Hematopoietic multipotent progenitor cell (in vitro differentiated cells): ENCODE measurements around the gene PPP2R2B. TPM values are rescaled to one million over a fixed set of nuclear protein-coding genes. Genes with fewer than 3 reads are reported as not detected.

Experiments used
- DNase-seq, 3 donors: peaks; one replicate each; pipeline ENCODE4 v3.0.0-alpha.2; 2011 to 2015; ENCODE audit warnings: low read depth in 2 of 3, low spot score in 2 of 3
- total RNA-seq: library from RNA; depleted of rRNA; stranded (reverse); fragments of >200 nt; gene quantifications from one replicate; pipeline ENCODE4 v1.2.3, GENCODE V29; 2012

Gene PPP2R2B
- 1.6 TPM for total RNA-seq

DNA sequence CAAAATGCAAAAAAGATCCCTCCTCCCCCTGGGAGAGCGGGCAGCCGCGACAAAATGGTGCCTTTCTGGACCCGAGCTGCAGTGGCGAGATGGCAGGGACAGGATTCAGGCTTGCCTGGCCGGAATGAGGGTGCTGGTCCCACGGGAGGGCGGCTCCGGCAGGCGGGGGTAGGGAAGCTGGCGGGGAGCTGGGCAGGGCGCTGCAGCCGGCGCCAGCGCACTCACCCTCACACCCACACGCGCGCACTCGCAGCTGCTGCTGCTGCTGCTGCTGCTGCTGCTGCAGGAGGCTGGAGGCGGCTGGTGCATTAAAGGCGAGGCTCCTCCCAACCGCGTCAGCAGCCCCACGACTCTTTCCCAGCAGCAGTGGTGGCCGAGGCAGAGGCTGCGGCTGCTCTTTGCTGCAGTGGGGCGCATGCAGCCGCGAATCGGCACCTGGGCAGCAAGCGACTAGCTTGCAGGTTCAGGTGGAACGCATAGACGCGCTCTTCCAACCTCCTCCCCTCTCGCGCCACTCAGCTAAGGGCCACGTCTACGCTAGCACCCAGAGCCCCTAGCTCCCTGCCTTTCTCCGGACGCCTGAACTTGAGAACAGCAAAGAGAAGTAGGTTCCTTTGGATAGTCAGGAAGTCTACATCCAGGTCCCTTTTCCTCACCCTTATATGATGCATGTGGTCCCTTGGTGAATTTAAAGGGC lies at the start of gene PPP2R2B:
PPP2R2B (minus strand) TSS at position 282 of the 697 bp plus-strand sequence.
- DNase-seq: peak in 2 of 3 donors; percentile 45 to 59

DNA sequence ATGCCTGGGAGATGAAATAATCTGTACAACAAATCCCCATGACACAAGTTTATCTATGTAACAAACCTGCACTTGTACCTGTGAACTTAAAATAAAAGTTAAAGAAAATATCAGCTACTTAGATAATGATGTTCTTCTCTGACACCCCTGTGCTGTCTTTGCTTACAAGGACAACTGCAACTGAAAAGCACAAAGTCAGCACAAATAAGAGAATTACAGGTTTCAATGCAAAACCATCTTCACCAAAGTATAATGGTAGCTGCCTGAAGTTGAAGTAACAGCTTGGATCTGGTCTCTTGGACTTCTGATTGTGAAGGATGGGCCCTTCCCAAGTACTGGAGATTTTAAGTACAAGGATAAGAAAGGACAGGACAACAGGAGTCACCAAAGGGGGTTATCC lies 45.6 kb upstream of the PPP2R2B start:
- no peak for DNase-seq

DNA sequence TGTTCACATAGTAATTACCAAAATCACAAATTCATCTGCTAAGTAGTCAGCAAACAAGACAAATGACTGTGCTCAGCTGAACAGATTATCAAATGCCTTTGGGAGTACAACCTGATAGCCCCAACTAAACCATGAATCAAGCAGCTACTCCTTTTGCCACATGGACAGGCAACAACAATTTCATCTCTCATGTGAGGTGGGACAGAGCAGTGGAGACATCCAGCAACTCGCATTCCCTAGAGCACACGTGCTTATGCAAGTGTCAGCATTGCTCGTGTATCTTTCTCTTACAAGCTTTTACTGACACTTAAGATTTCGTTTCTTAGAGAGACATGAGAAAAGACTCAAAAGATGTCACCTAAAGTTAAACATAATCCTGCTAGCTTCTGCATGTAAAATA lies 42.7 kb upstream of the PPP2R2B start:
- no peak for DNase-seq

DNA sequence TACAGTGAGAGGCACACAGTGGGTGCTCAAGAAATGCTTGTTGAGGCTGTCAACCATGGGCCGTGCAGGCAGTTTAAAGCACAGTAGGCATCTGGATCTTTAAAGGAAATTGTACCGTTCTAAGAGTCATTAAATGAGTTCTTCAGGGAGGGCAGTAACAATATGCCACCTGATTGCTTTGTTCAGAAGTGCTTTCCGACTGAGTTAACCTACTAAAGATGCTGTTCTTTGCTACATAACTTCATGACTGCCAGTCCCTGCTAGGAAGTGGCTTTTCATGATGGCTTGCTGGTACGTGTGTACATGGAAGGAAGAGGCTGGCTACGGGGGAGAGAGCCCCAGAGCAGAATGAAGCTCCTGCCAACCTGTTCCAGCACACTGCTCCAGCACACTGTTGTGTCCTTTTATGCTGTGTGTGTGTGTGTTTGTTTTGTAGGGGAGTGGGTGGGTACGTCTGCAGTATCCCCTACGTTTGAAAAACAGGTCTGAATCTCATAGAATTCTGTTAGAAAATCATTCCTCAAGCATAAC lies 41.9 kb upstream of the PPP2R2B start:
- no peak for DNase-seq

DNA sequence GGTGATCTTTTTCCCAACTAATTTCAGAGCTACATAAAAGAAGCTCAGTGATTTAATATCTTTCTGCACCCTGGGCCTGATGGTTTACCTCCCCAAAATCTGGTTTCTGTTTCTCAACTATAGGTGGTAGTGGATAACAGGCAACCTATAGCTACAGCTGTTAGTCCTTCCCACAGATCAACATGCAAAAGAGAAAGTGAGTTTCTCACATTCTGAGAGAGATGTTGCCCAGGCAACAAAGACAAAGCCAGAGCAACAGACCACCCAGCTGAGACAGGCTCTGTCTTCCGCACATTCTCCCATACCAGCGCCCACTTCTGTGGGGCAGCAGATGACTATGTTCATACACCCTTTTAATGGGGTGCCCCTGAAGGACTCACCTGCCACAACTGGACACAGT lies 40.7 kb upstream of the PPP2R2B start:
- peak in 1 of 3 donors; percentile 20 for DNase-seq

DNA sequence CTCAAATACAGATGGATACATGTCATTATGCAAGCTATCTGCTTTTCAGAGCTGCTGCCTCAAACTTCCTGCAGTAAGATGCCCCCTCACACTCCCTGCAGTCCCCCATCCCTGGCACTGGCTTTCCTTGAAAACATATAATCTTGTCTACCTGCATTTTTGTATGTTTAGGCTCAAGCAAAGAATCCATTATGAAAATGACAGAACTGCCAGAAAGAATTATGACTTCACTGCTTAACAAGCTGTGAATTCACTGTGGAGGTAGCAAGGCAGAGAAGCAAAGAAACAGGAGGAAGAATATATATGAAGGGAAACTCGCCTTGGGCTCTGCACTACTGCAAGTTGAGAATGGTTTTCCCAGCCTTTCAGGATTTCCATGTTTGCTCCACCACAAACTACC lies 39.4 kb upstream of the PPP2R2B start:
- no peak for DNase-seq

DNA sequence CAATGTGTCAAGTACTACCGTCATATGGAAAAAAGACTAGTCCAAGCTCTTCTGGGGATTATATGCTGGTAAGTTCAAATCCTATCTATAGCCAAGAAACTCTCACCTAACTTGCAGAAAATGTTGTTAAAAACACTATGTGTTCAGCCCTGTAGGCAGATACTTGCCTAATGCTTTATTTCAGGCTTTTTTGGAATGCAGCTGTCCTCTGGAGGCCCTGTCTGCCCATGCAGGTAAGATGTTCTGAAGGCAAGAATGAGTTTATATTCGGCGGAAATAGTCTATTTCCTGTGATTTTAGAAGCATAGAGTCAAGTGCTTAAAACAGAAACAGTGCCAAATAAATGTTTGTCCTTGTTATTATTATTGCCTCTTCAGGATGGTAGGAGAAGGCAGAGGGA lies 34.3 kb upstream of the PPP2R2B start:
- no peak for DNase-seq

DNA sequence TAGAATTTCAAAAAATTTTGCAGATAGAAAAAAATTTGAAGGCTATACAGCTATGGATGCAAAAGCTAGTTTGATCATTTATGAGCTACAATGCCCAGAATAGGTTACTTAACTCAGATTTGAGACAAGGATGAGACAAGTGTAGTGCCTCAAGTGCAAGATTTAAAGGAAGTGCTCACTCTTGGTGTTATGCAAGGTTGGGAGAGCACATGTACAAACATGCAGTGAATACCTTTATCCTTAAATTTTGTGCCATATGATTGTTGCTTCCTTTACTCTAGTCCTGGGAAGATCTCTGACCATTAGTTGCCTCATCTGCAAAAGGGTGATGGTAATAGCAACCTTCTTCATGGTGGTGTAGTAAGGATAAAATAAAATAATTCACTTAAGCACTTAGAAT lies 31.7 kb upstream of the PPP2R2B start:
- no peak for DNase-seq

DNA sequence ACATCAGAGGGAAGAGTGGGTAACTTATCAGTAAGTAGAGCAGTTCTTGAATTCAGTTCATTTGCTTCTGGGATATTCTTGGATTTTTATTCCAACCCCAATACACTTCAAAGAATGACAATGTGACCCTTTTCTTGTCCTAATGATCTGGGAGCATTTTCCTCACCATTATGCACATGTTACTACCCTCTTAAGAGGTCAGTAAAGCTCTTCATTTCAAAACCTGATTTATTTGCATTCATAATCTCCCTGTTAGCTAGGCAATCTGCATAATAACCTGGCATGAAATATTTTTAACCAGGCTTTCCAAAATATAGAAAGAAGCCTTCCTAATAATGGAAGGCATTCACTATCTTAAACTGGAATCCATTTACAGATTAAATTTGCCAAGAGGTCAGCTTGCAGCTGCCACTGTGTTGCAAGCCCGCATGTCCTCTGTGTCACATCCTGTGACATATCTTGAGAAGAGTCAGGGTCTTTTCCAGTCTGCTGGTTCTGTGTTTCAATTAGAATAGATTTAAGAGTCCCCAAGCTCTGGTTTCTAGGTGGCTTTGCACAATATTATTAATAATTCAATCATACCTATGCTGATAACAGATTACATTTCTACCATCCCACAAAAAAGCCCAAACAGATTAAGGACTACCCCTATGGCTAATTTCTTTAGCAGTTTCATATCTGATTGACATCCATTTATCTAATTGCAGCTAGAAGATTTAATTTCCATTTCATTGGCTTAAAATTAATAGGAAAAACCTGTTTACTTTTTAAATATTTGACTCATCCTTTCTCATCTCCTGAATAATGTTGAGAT lies 30.9 kb upstream of the PPP2R2B start:
- DNase-seq: no peak

DNA sequence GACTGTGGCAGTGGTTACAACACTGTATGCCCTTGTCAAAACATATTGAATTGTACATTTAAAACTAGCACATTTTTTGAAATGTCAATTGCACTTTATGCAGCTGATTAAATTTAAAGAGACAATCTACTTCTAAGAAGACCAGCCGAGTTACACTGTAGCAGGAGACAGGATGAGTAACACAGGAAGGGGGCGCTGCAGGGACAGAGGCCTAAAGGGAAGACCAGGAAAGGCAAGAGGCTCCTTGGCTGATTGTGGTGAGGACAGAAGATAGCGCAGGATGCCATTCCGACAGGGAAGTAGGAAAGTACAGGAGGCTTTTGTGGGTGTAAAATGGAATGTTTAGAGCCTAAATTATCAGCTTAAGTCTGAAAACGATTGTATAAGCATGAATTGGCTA lies 28.2 kb upstream of the PPP2R2B start:
- no peak for DNase-seq

DNA sequence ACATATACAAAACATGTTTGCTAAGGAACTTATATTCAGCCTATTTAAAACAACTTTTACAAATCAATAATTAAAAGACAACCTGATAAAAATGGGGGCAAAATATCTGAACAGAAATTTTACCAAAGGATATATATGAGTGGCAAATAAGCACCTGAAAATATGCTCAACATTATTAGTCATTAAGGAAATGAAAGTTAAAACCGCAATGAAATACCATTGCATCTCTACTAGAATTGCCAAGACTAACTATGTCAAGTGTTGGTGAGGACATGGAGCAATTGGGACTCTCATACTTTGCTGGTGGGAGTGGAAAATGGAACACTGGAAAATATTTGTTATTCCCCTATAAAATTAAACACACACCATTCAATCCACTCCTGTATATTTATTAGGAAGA lies 26.3 kb upstream of the PPP2R2B start:
- no peak for DNase-seq

DNA sequence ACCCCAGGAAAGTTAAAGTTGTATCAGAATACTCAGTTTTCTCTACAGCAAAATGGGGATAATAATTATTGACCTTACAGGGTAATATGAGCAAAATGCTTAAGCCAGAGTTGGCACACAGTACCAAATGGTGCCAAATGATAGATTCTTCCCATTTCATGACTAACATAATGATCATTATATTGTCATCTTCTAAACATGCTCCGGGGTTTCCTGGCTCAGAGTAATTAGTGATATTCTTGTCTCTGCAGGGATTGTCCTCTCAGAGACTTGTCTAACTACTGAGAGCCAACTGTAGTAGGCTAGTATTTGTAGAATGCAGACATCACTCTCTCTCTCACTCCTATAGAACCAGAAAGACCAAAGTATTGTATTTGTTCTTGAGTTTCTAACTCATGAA lies 25.2 kb upstream of the PPP2R2B start:
- DNase-seq: no peak

DNA sequence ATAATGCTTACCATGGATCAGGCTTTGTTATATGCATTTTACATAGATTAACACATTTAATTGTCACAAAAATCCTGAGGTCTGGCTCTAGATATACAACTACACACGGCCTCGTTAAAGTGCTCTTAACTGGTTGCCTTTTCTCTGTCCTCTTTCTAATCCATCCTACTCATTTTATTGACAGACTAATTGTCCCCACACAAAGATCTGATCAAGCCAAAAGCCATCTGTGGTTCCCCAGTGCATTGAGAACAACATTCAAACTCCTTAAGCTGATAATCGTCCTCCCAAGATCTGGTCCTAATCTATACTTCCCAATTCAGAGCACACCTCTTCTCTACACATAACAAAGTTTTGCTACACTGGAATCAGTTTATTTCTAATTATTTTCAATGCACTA lies 23.9 kb upstream of the PPP2R2B start:
- no peak for DNase-seq

DNA sequence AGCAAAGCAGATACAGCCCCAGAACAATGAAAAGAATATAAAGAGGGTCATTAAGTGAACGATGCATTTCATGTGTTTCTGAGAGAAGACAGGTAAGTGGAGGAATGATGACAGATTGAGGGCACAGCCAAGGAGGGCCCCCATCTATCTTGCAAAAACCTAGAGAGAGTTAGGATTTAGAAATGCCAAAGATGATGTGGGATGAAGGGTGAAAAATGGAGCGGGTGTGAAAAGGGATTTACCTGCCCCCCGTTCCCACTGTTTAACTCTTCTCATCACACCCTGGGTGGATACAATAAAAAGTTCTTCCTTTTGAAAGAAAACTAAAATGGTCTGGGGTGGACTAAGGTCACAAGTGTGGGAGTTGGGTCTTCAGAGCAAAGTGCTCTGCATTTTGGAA lies 18.5 kb upstream of the PPP2R2B start:
- no peak for DNase-seq

DNA sequence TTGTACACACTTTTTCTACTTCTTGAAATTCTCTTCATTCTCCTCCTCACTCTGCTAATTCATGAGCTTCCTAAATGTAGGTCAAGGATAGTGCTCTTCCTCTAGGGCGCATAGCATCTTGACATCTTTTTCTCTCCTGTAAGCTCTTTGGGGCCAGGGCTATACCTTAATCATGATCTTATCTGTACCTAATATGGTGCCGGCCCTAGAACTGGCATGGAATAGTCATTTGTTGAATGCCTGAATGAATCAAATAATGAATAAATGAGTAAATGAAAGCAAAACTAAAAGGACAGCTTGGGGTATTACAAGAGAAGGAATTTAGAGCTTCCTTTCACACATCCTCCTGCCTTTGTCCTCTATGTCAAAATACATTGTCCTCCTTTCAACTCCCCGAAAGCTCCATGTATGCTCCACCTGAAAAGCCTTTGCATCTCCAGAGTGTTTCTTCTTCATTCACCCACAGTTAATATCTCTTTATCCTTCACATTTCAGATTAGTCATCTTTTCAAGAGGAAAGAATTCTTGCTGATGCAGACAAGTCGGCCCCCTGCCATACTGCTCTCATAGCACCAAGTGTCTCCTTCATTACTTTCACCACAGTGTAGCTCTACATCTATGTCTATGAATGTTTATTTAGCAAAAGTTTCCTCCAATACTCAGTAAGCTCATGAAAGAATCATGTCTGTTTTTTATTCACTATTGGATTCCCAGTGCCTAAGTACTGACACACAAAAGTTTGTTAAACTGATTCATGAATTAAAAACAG lies 16.4 kb upstream of the PPP2R2B start:
- DNase-seq: no peak

DNA sequence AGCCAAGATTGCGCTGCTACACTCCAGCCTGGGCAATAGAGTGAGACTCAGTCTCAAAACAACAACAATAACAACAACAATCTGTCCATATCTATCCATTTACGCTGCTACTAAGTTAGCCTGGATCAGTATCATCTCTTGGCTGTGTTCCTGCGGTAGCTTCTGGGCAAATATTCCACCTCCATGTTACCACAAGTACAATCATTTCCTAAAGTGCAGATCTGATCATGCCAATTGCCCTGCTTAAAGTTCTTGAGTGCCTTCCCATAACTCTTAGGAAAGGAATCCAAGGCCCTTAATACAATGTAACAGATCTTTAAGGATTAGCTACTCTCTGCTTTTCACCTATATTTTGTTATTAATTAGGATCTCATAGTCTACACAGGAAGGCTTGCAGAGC lies 15.4 kb upstream of the PPP2R2B start:
- DNase-seq: no peak

DNA sequence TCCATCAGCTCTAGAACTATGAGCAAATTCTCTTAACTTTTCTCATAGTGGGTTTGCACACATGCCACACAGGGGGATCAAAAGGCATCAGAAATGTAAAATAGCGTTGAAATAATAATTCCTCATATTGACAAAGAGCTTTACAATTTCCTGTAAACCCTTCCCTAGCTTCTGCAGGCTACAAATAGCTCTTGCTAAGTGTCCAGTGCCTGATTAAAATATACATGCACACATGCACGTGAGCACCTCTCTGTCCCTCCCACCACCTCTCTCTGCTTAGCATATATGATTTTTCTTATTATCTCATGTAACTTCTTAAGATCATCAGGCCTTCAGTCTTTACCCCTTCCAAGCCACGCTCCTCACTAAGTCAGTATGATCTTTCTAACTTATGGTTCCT lies 13.7 kb upstream of the PPP2R2B start:
- DNase-seq: no peak

DNA sequence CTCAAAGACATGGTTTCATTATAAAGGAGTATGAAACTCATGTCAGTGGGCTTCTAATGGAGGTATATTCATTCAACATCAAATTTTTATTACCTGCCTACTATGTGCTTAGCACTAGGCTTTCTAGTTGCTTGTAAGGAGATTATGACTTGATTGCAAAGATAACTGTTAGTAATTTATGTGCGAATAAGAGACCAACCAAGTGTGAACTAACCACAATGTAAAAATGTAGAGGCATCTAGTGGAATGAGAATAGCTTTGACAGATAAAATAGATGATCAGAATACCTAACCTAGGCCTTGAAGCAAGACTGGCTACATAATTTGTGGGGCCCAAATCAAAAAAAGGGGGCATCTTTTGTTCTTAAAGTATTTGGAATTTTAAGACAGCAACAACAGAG lies 13.0 kb upstream of the PPP2R2B start:
- no peak for DNase-seq

DNA sequence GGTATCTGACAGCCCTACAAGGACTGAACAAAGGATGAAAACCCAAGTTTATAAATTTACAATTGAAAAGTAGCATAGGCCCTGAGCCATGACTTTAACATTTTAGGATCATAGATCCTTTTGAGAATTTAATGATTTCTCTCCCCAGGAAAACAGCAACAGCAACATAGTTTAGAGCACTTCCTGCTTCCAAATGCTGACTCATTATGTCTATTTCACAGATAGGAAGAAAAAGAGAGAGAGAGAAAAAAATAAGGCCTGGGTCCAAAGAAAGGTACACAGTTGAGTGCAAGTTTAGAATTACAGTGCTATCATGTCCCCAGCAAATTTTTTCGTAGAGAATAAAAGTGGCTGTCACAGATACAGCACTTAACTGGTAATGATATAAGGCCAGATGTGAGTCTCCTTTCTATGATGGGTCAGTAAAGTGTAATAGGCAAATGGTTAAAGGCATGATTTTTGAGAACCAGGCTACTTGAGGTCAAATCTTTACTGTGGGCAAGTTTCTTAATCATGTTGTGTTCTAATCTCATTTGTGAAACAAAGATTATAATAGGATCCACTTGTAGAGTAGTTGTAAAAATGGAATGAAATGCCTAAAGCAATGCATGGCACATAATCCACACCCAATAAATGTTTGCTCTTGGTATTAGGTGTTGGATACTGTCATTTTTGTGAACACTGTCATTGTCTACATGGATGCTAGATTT lies 12.3 kb upstream of the PPP2R2B start:
- no peak for DNase-seq

DNA sequence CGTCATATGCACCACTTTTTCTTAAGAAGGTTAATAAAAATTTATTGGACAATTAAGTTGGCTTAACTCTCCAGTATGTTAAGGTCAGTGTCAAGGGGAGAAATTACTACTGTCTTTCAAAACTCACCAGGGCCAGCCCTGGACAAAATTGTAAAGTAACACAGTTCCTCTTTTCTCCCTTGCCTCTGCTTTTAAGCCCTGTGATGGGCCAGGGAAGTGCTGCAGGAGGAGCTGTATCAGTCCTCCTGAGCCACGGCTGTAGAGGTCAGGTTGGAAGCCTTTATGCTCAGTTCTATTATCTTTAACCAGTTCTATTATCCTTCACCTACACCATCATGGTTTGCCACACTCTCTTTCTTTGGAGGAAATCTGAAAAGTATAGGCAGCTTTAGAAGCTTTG lies 11.5 kb upstream of the PPP2R2B start:
- DNase-seq: peak in 1 of 3 donors; percentile 27

DNA sequence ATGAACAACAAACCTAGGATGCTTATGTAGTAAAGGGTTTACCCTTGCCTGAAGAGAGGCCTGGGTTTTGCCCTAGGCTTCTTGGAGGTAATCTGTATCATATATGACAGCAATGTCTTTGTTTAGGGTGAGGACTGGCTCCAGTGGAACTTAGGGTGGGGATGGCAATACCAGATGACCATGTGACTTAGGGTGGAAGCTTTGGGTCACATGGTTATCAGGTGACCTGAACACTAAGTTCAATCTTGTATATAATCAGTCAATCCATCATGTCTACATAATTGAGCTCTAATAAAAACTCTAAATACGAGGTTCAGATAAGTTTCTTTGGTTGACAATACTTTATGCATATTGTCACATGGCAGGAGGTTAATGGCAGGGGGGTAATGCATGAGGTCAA lies 10.6 kb upstream of the PPP2R2B start:
- DNase-seq: no peak
